ENCODE data around the gene AFF3.

Gene AFF3

DNA sequence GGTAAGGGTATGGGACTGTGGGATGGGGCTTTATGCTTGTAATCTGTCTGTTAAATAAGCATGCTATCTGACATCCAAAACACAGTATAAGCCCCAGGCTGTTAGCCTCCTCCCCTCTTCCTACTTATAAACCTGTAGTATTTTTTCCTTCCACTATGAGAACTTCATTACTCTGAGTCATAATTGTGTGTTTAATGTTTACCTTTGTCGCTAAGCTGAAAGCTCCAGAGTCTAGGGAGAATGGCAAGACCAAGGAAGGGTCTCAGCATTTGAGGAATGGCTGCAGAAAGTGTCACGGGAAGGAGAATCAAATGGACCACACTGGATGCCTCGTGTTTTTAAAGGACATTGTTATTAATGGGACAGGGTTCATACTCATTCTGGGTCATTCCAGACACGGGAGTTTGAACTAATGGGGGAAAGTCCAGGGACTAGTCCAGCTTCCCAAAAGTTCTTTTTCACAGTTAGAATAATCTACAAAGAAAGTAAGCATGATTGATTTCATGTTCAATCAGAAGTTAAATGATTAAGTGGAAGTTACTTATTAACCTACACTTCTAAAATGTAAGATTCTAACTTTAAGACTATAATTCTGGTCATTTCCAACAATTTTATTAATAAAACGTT lies 292.2 kb downstream of the AFF3 start:
- no peak for DNase-seq

DNA sequence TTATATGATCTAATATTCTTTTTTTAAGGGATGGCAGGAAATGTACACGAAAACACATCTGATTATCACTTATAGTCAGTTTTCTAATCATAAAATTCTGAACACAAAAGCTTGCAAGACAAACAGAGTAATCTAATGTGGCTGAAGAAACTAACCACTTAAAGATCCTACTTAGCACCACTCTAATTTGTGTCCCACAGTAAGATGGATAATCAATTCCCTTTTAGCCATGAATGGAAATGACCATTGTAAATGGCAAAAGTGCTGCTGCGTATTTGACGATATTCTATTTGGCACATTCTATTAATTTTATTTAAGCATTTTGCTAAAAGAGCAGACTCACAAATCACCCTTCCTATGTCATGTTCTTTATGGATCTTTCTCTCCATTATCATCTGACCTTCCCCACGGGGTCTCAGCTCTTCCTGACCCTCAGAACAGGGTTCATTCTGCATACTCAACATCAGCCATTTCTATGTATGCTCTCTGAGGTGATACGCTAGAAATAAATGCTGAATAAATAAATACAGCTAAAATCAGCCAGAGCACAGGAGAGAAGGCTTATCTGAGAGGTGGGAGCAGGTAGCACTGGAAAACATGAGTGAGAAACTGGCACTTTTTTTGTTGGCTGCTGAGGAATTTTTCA lies 295.8 kb downstream of the AFF3 start:
- no peak for DNase-seq

DNA sequence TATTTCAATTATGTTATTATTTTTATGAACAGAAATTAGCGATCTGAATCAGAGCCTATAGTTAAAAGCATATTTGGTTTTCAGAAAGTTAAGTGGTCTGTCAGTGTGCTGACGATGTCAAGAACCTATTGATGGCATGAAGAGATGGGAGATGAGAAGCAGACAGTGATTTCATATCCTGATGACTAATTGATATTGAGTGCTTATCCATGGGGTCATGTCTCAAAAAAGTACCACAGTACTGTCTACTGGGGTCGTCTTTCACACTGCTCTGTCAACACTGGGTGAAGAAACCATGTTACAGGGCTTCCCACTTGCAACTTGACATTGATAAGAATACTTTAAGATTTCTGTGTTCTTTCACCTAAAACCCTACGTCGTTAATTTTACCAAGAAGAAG lies 297.1 kb downstream of the AFF3 start:
- DNase-seq, result no peak

DNA sequence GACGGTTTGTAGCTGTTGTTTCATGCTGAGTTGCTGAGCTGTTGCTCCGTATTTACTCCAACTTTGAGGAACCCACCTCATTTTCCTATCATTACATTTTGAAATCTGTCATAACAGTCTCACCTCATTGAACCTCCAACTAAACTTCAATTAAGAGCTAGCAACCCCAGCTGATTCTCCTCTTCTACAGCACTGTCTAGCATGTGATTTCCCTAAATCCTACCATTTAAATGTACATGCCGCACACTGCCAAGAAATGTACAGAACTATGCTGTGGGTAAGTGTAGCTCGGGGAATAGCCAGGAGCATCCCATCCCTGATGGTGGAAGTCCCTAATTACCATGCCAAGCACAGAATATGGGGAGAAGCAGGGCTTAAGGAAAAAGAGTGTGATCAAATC lies 299.9 kb downstream of the AFF3 start:
- DNase-seq, result no peak

GRCh38 chr2:99841749-99842148 lies 300.6 kb downstream of the AFF3 start:
- DNase-seq, result no peak

- DNase-seq, result no peak
These were observed 301.6 kb downstream of the AFF3 start for GRCh38 chr2:99840831-99841230.

DNA sequence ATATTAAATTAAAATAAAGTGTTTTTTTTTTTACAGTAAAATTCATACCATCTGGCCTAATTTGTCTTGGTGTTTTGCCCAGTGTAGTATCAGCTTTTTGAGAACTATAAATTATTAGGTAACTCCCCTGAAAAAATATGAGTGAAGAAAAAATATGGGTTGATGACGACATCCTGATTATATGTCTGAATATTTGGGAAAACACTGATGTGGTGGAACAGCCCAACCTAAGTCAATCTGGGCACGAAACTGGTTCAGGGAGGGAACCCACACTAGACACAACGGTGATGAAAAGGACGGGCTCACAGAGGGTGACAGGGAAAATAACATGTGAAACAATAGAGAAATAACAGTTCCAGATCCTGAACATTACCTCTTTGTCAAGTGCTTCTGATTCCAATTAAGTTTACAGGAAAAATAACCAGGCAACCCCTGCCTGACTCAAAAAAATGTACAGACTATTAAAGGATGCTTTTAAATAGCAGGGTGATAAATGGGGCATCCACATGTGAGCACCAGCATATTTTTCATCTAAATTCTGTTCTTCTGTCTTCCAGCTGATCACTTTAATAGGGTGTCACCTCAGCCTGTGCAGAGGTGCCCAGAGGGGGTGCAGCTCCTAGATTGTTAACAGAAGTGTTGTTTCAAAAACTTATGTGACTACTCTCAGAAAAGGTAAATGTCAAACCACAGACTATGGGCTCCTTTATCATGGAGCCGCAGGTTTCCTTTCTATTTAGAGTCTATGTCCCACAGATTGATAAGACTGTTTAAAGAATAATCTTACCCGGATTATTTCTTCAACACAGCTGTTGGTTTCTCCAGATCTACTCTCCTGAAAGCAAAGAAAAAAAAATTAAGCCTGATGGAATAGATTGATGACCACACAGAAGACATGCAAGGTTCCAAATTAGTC lies 305.4 kb downstream of the AFF3 start:
- DNase-seq, result no peak

- no peak for DNase-seq
These were observed 308.0 kb downstream of the AFF3 start for GRCh38 chr2:99834426-99834825.

DNA sequence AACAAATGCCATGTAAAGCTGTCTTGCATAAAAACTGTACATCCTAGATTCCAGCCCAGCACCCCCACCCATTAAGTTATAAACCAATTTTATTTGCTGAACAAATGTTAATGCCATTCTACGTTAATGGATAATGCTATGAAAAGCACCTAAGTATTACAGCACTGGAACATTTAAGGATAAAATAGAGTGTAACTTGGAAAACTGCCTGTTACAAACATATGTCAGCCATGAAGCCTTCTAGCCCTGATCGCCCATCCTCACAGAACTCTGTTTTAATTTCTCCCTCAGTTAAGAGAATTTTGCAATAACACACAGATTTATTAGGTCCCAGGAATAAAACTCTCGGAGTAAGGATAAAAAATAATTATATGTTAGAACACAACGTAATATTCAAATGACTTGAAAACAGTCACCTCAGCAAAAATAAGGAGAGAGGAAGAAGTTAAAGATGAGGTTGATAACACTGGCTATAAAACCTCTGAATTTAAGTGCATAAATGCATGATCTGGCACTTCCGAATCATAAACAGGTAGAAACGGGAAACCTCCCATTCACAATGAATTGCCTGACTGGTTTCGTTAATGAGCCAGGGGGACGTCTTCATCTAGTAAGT lies 308.7 kb downstream of the AFF3 start:
- DNase-seq, result no peak

GRCh38 chr2:99832926-99833325 lies 309.5 kb downstream of the AFF3 start:
- DNase-seq, result no peak

DNA sequence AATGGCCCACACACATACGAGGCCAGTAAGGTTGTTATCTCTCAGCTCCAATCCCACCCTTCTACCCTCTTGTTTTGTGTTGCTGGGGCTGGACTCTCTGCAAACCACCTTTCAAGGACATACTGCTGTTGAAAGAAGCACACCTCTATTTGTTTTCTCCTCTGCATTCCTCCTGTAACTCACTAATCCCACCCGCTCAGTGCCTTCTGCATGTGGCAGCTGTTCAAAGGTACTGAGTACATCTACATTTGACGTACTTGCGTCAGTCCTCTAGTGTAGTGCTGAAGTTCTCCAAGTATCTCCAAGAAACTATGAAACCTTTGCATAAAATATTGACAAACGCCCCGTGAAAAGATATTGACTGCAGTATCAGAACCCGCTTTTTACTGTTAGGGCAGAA lies 310.6 kb downstream of the AFF3 start:
- no peak for DNase-seq

DNA sequence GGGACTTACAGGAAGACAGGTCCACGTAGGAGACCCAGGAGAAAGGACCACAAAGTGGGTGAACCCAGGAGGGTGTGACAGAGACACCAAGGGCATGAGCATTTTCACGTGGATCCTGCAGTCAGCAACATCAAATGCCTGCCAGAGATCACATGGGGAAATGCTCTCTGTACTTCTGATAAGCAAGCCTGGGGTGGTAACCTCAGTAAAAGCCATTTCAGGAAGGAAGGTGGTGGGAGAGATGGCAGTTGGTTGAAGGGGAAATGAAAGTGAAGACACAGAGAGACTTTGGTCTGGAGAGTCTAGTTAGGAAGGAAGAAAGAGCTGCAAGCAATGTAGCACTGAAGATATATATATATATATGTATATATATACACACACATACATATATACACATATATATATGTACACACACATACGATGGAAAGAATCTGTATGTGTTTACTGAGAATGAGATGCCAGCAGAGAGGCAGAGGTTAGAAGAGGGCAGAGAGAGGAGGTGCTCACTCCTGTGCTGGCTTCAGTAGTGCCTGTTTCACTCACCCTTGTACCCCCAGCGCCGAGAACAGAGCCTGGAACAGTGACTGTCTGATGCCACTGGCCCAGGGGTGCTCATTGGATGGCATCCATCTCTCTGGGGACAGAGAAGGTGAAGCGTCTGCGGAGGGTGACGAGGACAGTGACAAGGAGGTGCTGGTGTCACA lies 314.9 kb downstream of the AFF3 start:
- DNase-seq, result no peak

GRCh38 chr2:99825630-99826029 lies 316.8 kb downstream of the AFF3 start:
- DNase-seq, result no peak

DNA sequence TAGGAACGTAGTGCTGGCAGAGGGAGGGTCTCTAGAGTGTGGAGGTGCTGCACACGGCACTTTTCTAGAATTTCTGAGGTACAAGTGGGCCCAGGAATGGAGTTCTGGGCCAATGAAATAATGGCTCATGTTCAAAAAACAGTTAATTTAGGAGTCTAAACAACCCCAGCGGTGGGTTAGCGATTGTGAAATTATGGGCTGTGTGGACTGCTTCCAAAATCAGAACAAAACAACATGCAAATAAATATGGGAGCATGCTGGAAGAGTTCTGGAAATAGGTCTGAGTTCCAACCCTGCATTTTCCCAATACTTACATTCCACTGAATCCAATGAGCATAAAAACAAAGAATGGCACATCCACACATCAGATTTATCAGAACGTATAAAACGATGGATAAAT lies 317.6 kb downstream of the AFF3 start:
- no peak for DNase-seq

DNA sequence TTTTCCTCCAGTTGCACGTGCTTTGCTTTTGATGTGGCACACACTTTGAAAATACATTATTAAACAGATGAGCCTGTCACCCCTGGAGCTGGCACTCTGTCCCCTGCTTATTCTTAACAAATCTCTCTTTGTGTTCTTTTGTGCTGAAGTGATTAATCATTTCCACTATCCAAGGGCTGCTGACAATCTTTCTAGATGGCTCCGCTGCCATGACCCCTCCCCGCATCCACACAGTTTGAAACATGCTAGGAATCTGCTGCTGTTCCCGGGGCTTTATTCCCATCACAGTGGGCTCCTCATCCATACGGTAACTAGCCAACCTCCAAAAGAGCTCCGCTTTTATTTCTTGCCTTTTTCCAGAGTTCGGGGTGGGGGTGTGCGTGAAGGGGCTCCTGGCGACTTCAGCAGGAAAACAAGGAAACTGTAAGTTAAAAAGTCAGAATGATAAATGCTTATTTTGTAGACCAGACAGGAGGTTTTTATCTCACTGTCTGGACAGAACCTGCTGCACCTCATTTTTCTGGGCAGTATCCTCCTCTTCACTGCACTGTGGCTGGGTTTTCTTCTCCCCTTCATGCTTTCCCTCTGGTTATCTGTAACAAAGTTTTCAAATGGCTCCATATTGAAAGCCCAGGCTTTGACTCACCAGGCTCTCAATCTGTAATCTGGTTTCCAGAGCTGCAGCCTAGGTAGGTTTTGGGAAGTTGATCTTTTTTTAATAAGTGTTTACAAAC lies 319.7 kb downstream of the AFF3 start:
- no peak for DNase-seq

DNA sequence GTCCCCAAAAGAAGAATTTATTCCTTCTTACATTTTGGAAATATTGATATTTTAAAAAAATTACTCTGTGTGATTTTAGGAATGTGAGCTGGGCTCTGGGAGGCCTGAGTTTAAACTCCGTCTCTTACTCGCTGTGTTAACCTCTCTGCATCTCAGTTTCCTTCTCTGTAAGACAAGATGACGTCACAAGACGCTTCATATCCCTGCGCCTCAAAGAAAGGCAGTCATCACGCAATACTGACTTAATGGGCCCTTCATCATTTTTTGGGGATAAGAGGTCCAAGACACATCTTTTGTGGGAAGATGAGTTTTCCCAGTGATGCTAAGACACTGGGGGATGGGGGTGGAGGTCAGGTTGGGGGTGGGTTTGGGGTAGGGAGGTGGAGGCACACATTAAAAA lies 320.4 kb downstream of the AFF3 start:
- no peak for DNase-seq

- DNase-seq, result no peak
These were observed 320.8 kb downstream of the AFF3 start for GRCh38 chr2:99821572-99821971.

DNA sequence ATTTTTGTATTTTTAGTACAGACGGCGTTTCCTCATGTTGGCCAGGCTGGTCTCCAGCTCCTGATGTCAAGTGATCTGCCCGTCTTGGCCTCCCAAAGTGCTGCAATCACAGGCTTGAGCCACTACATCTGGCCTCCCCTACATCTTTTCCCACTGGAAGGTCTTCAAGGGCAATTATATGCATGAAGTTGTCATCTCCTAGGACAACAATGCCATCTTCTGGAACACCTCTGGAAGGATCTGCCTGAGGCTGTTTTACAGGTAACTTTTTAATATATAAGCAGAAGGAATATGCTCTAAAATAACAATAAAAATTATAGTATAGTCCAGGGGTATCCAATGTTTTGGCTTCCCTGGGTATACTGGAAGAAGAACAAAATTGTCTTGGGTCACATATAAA lies 321.4 kb downstream of the AFF3 start:
- no peak for DNase-seq

DNA sequence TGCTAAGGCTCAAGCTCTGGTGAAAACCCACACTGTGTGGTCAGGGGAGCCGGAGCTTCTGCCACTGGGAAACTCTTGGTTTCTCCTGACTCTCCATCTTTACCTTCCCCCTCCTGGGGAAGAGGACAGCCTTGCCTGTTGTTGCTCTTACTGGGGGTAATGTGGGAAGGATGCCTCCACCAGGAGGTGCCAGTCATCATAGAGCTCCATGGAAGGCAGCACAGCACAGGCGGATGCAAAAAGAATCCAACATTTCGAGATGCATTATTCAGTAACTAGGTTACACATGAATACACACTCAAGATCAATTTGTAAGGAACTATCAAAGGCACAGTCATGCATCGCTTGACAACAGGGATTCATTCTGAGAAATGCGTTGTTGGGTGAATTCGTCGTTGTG lies 322.6 kb downstream of the AFF3 start:
- no peak for DNase-seq

DNA sequence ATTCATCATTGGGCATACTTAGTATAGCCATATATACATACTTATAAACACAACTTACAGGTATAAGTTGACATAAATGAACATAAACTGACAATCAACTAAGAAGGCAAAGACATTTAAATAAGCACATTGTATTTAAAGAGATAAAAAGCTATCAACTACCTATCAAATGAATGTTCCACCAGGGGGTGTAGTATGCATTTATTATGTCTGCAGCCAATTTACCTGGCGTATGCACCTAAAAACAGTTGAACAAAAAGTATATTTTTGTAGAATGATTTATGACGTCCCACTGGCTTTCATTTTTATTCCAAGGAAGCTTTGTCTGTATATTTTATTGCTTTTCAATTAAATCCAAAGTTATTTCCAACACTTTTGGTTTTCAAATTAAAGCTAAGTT lies 323.5 kb downstream of the AFF3 start:
- no peak for DNase-seq

GRCh38 chr2:99816908-99817307 lies 325.5 kb downstream of the AFF3 start:
- DNase-seq, result no peak

GRCh38 chr2:99812426-99812825 lies 330.0 kb downstream of the AFF3 start:
- no peak for DNase-seq

Measured in stimulated activated CD4-positive, alpha-beta T cell treated with anti-CD3 and anti-CD28 coated beads, Interleukin-4, amount 100 ng/mL, for 24 hours (primary cell).